GM10248 (cell line): ENCODE measurements around the gene DCUN1D5.

Experiments used
- CTCF ChIA-PET: fragments of 300-600 bp; sonication (Branson Sonifier 250); formaldehyde crosslinking; extraction: SDS; loops from one replicate; lab custom pipeline; 2021; ENCODE audit warnings: antibody characterized with exemption; lab: Yijun Ruan, JAX
- POLR2A ChIA-PET: fragments of 350-650 bp; sonication (Branson Sonifier 250); formaldehyde crosslinking; extraction: SDS; loops from one replicate; lab custom pipeline; 2020; ENCODE audit warnings: antibody characterized with exemption; lab: Yijun Ruan, JAX
- DNase-seq: peaks from one replicate; pipeline ENCODE4 v3.0.0; 2012; ENCODE audit errors: extremely low spot score
- TF ChIP-seq, protein P1 (sequence below): IDR thresholded peaks from 2 replicates; pipeline ENCODE4 v1.5.1; 2012; ENCODE audit warnings: mild to moderate bottlenecking, low read depth; ENCODE audit errors: extremely low read depth, missing control alignments, control extremely low read depth

DCUN1D5 gene

DNA sequence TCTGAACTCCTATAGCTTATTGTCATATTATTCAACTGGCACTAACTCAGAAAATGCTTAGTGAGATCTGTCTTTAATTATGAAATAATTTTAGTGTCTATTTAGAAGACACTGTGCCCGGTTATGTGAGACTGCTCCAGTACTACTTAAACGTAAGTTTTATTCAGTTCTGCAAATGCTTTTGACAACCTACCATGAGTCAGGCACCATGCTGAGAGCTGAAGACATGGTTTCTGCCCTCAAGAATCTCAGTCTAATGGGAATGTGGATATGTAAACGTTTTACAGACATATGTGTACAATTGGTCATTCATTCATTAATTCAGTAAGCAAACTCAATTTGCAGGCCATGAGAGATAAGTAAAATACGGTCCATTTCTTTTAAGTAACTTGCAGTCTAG is 40.0 kb downstream of the DCUN1D5 start:
- ChIA-PET POLR2A (no interaction called here), CTCF (interaction anchor here (3.4 kb wide), 1 partner anchor 16 kb away, joined by 20 read pairs; no protein-coding TSS in a partner anchor)
- DNase-seq: no peak

DNA sequence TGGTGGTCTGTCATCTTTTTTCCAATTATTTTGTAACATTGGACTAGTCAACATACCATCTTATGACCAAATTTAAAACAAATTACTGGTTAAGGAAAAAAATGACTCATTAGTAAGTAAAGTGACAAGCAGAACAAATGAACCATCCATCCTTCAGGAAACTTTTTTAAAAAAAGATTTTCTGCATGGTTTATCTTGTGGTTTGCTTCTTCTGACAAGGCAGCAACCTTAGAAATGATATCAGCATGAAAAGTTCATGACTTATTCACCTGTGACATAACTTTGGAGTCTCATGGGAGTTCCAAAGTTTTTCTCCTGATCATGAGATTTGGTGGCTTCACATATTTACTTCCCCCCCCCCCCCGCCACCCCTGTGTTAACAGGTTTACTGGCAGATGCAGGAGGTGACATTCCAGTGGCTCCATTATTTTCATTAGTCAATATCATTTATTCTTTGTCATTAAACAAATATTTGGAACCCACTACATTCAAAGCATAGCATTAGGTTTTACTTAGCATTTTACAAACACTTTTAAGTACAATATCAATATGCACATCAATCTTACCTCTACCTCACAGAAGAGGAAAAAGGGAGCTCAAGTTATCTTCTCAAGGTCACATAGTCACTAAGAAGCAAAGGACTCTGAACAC is 40.7 kb downstream of the DCUN1D5 start:
- TF ChIP-seq, protein P1, sequence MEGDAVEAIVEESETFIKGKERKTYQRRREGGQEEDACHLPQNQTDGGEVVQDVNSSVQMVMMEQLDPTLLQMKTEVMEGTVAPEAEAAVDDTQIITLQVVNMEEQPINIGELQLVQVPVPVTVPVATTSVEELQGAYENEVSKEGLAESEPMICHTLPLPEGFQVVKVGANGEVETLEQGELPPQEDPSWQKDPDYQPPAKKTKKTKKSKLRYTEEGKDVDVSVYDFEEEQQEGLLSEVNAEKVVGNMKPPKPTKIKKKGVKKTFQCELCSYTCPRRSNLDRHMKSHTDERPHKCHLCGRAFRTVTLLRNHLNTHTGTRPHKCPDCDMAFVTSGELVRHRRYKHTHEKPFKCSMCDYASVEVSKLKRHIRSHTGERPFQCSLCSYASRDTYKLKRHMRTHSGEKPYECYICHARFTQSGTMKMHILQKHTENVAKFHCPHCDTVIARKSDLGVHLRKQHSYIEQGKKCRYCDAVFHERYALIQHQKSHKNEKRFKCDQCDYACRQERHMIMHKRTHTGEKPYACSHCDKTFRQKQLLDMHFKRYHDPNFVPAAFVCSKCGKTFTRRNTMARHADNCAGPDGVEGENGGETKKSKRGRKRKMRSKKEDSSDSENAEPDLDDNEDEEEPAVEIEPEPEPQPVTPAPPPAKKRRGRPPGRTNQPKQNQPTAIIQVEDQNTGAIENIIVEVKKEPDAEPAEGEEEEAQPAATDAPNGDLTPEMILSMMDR: no peak
- CTCF ChIA-PET: interaction anchor here (1.0 to 3.4 kb wide), 2 partner anchors 15 to 82 kb away, joined by 3 to 20 read pairs; no protein-coding TSS in a partner anchor
- POLR2A ChIA-PET: no interaction called here
- no peak for DNase-seq

More for the DNA sequence above, 40.0 kb downstream of the DCUN1D5 start:
- TF ChIP-seq, protein P1: no peak

DNA sequence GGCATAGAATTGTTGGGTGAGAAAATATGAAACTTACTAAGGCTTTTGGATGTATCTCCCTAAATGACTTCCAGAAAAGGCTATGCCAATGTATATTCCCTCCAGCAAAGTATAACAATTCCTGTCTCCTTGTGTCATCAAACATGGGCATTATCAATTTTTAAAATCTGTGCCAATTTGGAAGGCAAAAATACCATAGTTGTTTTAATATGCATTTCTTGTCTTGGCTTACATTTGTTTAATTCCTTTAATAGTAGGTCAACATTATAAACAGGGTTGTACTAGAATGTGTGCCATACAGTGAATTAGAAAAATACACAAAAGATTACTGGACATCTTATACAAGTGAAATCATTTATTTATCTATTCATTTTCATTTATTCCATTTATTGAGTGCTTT is 41.6 kb downstream of the DCUN1D5 start:
- TF ChIP-seq, protein P1: no peak
- no peak for DNase-seq
- ChIA-PET POLR2A (no interaction called here), CTCF (interaction anchor here (1.0 to 3.4 kb wide), 2 partner anchors 14 to 83 kb away, joined by 3 to 20 read pairs; no protein-coding TSS in a partner anchor)

DNA sequence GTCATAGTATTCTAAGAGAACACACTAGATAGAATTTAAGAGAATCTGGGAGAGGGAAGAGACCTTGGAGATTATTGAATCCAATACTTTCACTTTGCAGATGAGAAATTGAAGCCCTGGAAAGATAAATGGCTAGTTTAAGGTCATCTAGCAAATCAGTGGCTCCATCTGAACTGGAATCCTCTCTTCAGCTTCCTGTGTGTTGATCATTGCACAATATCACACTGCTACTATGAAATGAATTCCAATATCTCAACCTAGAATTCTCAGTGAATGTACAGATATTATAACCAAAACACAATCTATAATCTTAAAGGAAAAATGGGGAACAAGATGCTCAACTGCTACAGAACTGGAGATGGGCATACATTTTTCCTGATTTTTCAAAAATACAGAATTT is 44.1 kb downstream of the DCUN1D5 start:
- CTCF ChIA-PET: no interaction called here
- TF ChIP-seq, protein P1: no peak
- POLR2A ChIA-PET: no interaction called here
- no peak for DNase-seq

DNA sequence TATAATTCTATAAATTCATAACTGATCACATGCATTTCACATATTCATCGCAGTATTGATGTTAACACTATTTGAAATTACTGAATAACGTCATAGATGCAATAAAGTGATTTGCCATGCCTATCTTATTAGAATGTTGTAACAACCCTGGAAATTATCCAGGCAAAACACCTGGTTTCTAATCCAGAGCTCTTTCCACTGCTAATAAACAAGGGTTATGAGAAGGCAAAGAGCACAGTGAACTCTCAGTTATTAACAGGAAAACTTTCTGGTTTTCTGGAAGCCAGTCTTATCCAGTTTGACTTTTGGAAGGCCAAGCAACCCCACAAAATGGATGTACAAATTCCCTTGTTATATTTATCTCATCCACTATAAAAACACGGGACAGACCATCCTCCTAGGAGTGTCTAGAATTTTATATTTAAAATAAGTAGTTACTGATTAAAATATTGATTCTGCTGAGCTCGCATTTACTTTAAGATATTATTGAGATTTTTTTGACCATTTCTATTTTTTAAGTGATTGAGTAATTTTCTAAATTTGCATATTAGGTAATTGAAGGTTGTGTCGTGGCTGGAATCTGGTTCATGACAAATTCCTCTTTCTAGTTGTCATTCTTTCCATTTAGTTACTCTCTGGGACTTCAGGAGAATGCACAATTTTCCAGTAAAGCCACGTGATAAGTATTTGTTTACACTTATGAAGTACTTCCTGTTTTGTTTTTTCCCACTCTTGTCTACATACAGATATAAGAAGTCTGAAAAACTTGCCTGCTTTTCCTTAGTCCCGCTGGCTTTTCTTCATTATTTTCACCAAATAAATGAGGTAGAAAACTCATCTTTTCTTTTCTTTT is 47.9 kb downstream of the DCUN1D5 start:
- ChIA-PET POLR2A (no interaction called here), CTCF (interaction anchor here (1.1 to 1.3 kb wide), 2 partner anchors 8 to 22 kb away, joined by 3 read pairs; no protein-coding TSS in a partner anchor)
- TF ChIP-seq, protein P1: no peak
- no peak for DNase-seq

DNA sequence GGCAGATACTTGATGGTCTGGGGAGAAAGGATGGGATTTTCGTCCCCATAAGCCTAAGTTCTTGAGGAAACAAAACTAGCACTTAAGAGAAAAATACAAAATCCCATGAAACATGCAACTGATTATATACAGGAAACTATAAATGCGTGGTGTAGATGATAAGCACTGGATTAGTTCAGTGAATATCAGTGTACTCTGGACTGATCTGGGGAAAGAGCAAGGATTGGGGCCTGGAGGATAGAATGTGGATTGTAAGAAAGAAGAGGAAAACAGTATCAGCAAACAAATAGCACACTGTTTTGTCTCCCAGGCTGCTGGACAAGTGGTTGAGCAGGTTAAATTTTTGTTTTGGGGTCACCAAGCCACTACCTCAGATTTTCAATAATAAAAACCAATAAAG is 49.8 kb downstream of the DCUN1D5 start:
- POLR2A ChIA-PET: no interaction called here
- TF ChIP-seq, protein P1: no peak
- CTCF ChIA-PET: no interaction called here
- DNase-seq: no peak
